DMS 273 (cell line): ENCODE results near the gene ANP32E.
"Not testable (repeated sequence)": the region's sequence is repeated elsewhere in the genome, so short reads cannot be mapped to it uniquely, and the experiment has no call there.

Experiments used
- DNase-seq: peaks from one replicate; lab custom pipeline; 2025; ENCODE audit not compliant: unreplicated experiment; lab: John Stamatoyannopoulos, UW

The ANP32E gene

GRCh38 chr1:150257624-150258585 lies 22.0 kb upstream of the ANP32E start, which contains the start of gene CA14:
Gene CA14 (plus strand): TSS chr1:150257774. CDS start chr1:150258129, 355 bp downstream.
- peak; percentile 66 for DNase-seq

- peak; percentile 44 for DNase-seq
Observed at GRCh38 chr1:150256554-150257341, 20.8 kb upstream of the ANP32E start.

GRCh38 chr1:150256198-150256553 lies 20.3 kb upstream of the ANP32E start:
- peak; percentile 57 for DNase-seq

GRCh38 chr1:150249936-150250335 lies 14.0 kb upstream of the ANP32E start:
- DNase-seq = no peak

GRCh38 chr1:150243003-150243402 lies 7.1 kb upstream of the ANP32E start:
- peak; percentile 41 for DNase-seq

GRCh38 chr1:150237746-150238145 lies 1.8 kb upstream of the ANP32E start:
- DNase-seq = no peak

GRCh38 chr1:150237176-150237575 lies 1.3 kb upstream of the ANP32E start:
- not testable (repeated sequence) for DNase-seq

GRCh38 chr1:150236614-150237100 lies 745 bp upstream of the ANP32E start:
- peak; percentile 49 for DNase-seq

- DNase-seq = peak; percentile 60
Observed at GRCh38 chr1:150235294-150235851, 539 bp downstream of the ANP32E start.

- DNase-seq = peak; percentile 85
Observed at GRCh38 chr1:150234566-150235293, 1.2 kb downstream of the ANP32E start.

GRCh38 chr1:150234309-150234565 lies 1.7 kb downstream of the ANP32E start:
- no peak for DNase-seq

- no peak for DNase-seq
Observed at GRCh38 chr1:150233359-150234308, 2.3 kb downstream of the ANP32E start.

- DNase-seq = not testable (repeated sequence)
Observed at GRCh38 chr1:150232921-150233320, 3.0 kb downstream of the ANP32E start.

GRCh38 chr1:150228246-150228645 lies 7.7 kb downstream of the ANP32E start:
- DNase-seq = not testable (repeated sequence)

- no peak for DNase-seq
Observed at GRCh38 chr1:150227228-150227627, 8.7 kb downstream of the ANP32E start.

- DNase-seq = no peak
Observed at GRCh38 chr1:150226486-150226885, 9.4 kb downstream of the ANP32E start.

GRCh38 chr1:150225546-150225945 lies 10.4 kb downstream of the ANP32E start:
- no peak for DNase-seq

- no peak for DNase-seq
Observed at GRCh38 chr1:150224983-150225382, 10.9 kb downstream of the ANP32E start.

GRCh38 chr1:150221552-150221951 lies 14.4 kb downstream of the ANP32E start:
- peak; percentile 54 for DNase-seq

- not testable (repeated sequence) for DNase-seq
Observed at GRCh38 chr1:150215855-150216254, 20.1 kb downstream of the ANP32E start.
